HEK293 (cell line): ENCODE measurements around the gene CHSY1.

Experiments used
- CTCF ChIA-PET: fragments of 350-600 bp; formaldehyde crosslinking; extraction: SDS; loops from one replicate; lab custom pipeline; 2021; ENCODE audit warnings: antibody characterized with exemption; lab: Yijun Ruan, JAX
- POLR2A ChIA-PET: fragments of 300-600 bp; formaldehyde crosslinking; extraction: SDS; loops from one replicate; lab custom pipeline; 2020; ENCODE audit warnings: antibody characterized with exemption, inconsistent platforms; lab: Yijun Ruan, JAX
- H3K27ac ChIP-seq: fragments of 200-500 bp; sonication (Bioruptor generic); 2 replicates; pipeline ENCODE4 v1.5.1; 2014; ENCODE audit warnings: low read depth, low read length, control low read depth, inconsistent platforms; ENCODE audit errors: extremely low read depth
- H3K36me3 ChIP-seq, 2 experiments: fragments of 200-500 bp in 1 of 2; sonication (Bioruptor generic) in 1 of 2; 1 replicate in 1 of 2; 2 replicates in 1 of 2; pipeline ENCODE4 v1.5.1; 2014 to 2017; ENCODE audit warnings: inconsistent platforms in 2 of 2, low read length in 2 of 2; ENCODE audit not compliant: control insufficient read depth in 2 of 2, insufficient read depth in 1 of 2
- H3K4me1 ChIP-seq: fragments of 200-500 bp; sonication (Bioruptor generic); 2 replicates; pipeline ENCODE4 v1.5.1; 2014; ENCODE audit warnings: mild to moderate bottlenecking, low read length, inconsistent platforms; ENCODE audit not compliant: control insufficient read depth, insufficient read depth
- H3K4me3 ChIP-seq: 2 replicates; pipeline ENCODE4 v1.5.1; 2011; ENCODE audit warnings: low read depth, mild to moderate bottlenecking, control low read depth, low read length, moderate library complexity
- H3K9me3 ChIP-seq: fragments of 200-500 bp; sonication (Bioruptor generic); 2 replicates; pipeline ENCODE4 v1.5.1; 2014; ENCODE audit warnings: low read depth, low read length, inconsistent platforms; ENCODE audit not compliant: control insufficient read depth, insufficient read depth
- EGR2 ChIP-seq: fragments of 450-650 bp; formaldehyde crosslinking; IDR thresholded peaks from 2 replicates; pipeline ENCODE4 v1.5.1; 2016; ENCODE audit warnings: low read depth, missing biosample characterization, missing genetic modification characterization
- FEZF1 ChIP-seq: fragments of 450-650 bp; formaldehyde crosslinking; IDR thresholded peaks from 2 replicates; pipeline ENCODE4 v1.5.1; 2016; ENCODE audit warnings: missing biosample characterization, missing genetic modification characterization
- GLI2 ChIP-seq: fragments of 450-650 bp; formaldehyde crosslinking; IDR thresholded peaks from 2 replicates; pipeline ENCODE4; 2017; ENCODE audit warnings: missing biosample characterization, missing genetic modification characterization, low read depth, borderline replicate concordance
- IKZF3 ChIP-seq: fragments of 450-650 bp; IDR thresholded peaks from 2 replicates; pipeline ENCODE4 v1.5.0; 2018; ENCODE audit warnings: missing biosample characterization, mild to moderate bottlenecking, missing genetic modification characterization, moderate library complexity
- OSR2 ChIP-seq: fragments of 450-650 bp; formaldehyde crosslinking; IDR thresholded peaks from 2 replicates; pipeline ENCODE4 v1.5.1; 2016; ENCODE audit warnings: missing biosample characterization, missing genetic modification characterization
- PRDM10 ChIP-seq: fragments of 450-650 bp; formaldehyde crosslinking; IDR thresholded peaks from 2 replicates; pipeline ENCODE4 v1.5.1; 2016; ENCODE audit warnings: missing biosample characterization, missing genetic modification characterization
- SCRT1 ChIP-seq: fragments of 450-650 bp; formaldehyde crosslinking; IDR thresholded peaks from 2 replicates; pipeline ENCODE4 v1.5.1; 2016; ENCODE audit warnings: missing biosample characterization, missing genetic modification characterization, borderline replicate concordance
- SCRT2 ChIP-seq: fragments of 450-650 bp; formaldehyde crosslinking; IDR thresholded peaks from 2 replicates; pipeline ENCODE4 v1.5.1; 2016; ENCODE audit warnings: missing biosample characterization, missing genetic modification characterization
- SP7 ChIP-seq: fragments of 450-650 bp; formaldehyde crosslinking; IDR thresholded peaks from 2 replicates; pipeline ENCODE4 v1.5.1; 2016; ENCODE audit warnings: missing biosample characterization, missing genetic modification characterization
- TCF7L2 ChIP-seq: IDR thresholded peaks from 2 replicates; pipeline ENCODE4 v1.6.1; 2011; ENCODE audit warnings: low read depth, mild to moderate bottlenecking, inconsistent platforms, low read length, moderate library complexity, borderline replicate concordance
- TRIM28 ChIP-seq: IDR thresholded peaks from 2 replicates; pipeline ENCODE4 v1.6.1; 2011; ENCODE audit warnings: low read length, control low read depth, borderline replicate concordance
- WT1 ChIP-seq: fragments of 450-650 bp; formaldehyde crosslinking; IDR thresholded peaks from 2 replicates; pipeline ENCODE4 v1.5.1; 2016; ENCODE audit warnings: missing biosample characterization, missing genetic modification characterization
- ZFHX2 ChIP-seq: fragments of 450-650 bp; formaldehyde crosslinking; conservative IDR thresholded peaks from 2 replicates; pipeline ENCODE4 v1.5.1; 2016; ENCODE audit warnings: missing biosample characterization, missing genetic modification characterization
- ZIC2 ChIP-seq: fragments of 450-650 bp; formaldehyde crosslinking; IDR thresholded peaks from 2 replicates; pipeline ENCODE4 v1.5.1; 2016; ENCODE audit warnings: missing biosample characterization, missing genetic modification characterization
- ZNF132 ChIP-seq: fragments of 450-650 bp; formaldehyde crosslinking; IDR thresholded peaks from 2 replicates; pipeline ENCODE4 v1.5.1; 2017; ENCODE audit warnings: missing biosample characterization, missing genetic modification characterization, borderline replicate concordance
- ZNF133 ChIP-seq: fragments of 450-650 bp; formaldehyde crosslinking; IDR thresholded peaks from 2 replicates; pipeline ENCODE4 v1.5.1; 2016; ENCODE audit warnings: missing biosample characterization, missing genetic modification characterization
- ZNF19 ChIP-seq: fragments of 450-650 bp; formaldehyde crosslinking; IDR thresholded peaks from 2 replicates; pipeline ENCODE4; 2016; ENCODE audit warnings: missing biosample characterization, missing genetic modification characterization, low read depth
- ZNF223 ChIP-seq: fragments of 450-650 bp; formaldehyde crosslinking; IDR thresholded peaks from 2 replicates; pipeline ENCODE4 v1.5.1; 2016; ENCODE audit warnings: missing biosample characterization, missing genetic modification characterization
- ZNF248 ChIP-seq: fragments of 450-650 bp; formaldehyde crosslinking; IDR thresholded peaks from 2 replicates; pipeline ENCODE4 v1.5.1; 2017; ENCODE audit warnings: missing biosample characterization, missing genetic modification characterization
- ZNF394 ChIP-seq: fragments of 450-650 bp; formaldehyde crosslinking; IDR thresholded peaks from 2 replicates; pipeline ENCODE4 v1.5.1; 2016; ENCODE audit warnings: missing biosample characterization, missing genetic modification characterization, mild to moderate bottlenecking, moderate library complexity, borderline replicate concordance
- ZNF521 ChIP-seq: fragments of 450-650 bp; formaldehyde crosslinking; IDR thresholded peaks from 2 replicates; pipeline ENCODE4 v1.5.1; 2017; ENCODE audit warnings: missing biosample characterization, mild to moderate bottlenecking, missing genetic modification characterization
- ZNF600 ChIP-seq: fragments of 450-650 bp; formaldehyde crosslinking; IDR thresholded peaks from 2 replicates; pipeline ENCODE4 v1.5.1; 2016; ENCODE audit warnings: missing biosample characterization, missing genetic modification characterization
- ZNF830 ChIP-seq: fragments of 450-650 bp; IDR thresholded peaks from 2 replicates; pipeline ENCODE4 v1.5.0; 2018; ENCODE audit warnings: missing biosample characterization, missing genetic modification characterization, low read depth, mild to moderate bottlenecking, moderate library complexity
- ZXDB ChIP-seq: fragments of 450-650 bp; formaldehyde crosslinking; IDR thresholded peaks from 2 replicates; pipeline ENCODE4 v1.5.1; 2016; ENCODE audit warnings: missing biosample characterization, missing genetic modification characterization
- TF ChIP-seq, protein P1 (sequence below): fragments of 450-650 bp; formaldehyde crosslinking; IDR thresholded peaks from 2 replicates; pipeline ENCODE4 v1.5.1; 2016; ENCODE audit warnings: missing biosample characterization, missing genetic modification characterization
- TF ChIP-seq, protein P2 (sequence below): fragments of 450-650 bp; formaldehyde crosslinking; IDR thresholded peaks from 2 replicates; pipeline ENCODE4 v1.5.1; 2017; ENCODE audit warnings: missing biosample characterization, missing genetic modification characterization
- TF ChIP-seq, protein P3 (sequence below): fragments of 450-650 bp; formaldehyde crosslinking; IDR thresholded peaks from 2 replicates; pipeline ENCODE4 v1.5.1; 2016; ENCODE audit warnings: missing biosample characterization, missing genetic modification characterization

The CHSY1 gene

DNA sequence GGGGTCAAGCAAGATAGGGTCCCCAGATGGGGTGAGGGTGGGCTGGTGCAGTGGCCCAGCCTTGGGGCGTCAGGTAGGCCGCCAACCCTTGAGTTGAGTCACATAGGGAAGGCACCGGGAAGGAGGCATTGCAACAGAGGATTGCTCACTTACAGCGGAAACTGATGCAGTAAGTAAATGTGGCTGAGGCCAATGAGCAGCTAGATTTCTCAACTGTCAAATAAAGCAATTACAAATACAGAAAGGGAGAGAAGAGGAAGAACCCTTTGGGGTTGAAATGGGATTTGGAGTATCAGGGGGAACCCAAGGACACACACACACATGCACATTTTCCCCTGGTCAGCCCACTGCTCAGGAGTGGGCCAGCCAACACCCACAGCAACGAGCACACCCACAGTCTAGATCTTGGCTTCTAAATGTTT, 44.0 kb downstream of the CHSY1 start:
- Histone ChIP-seq H3K4me3 (no peak overlapping the region), H3K9me3 (no peaks in the 10 kb centered on the region), H3K27ac (no peak overlapping the region)
- TF ChIP-seq ZNF248 (tag by site-specific recombination), result no peak
- peak; percentile 55; the same call in 1 of the 2 replicates for TF ChIP-seq EGR2
- no peak for TF ChIP-seq ZNF830 (tag by site-specific recombination)
- TF ChIP-seq ZNF19 (tag by site-specific recombination), result no peak
- TF ChIP-seq FEZF1, result peak; percentile 17; the same call in 1 of the 2 replicates
- TF ChIP-seq ZNF600 (tag by site-specific recombination), result no peak
- TF ChIP-seq PRDM10 (tag by site-specific recombination), result no peak
- TF ChIP-seq ZXDB (tag by site-specific recombination), result no peak
- TF ChIP-seq IKZF3 (tag by site-specific recombination), result no peak
- peak; percentile 78 for TF ChIP-seq ZFHX2 (tag by site-specific recombination)
- no peak for TF ChIP-seq ZNF132 (tag by site-specific recombination)
- TF ChIP-seq, all 188 proteins: peak for 3
- Histone ChIP-seq H3K36me3 (no peaks in the 10 kb centered on the region; a peak in 1 of 3 replicates), H3K4me1 (peaks cover 36% of the 10 kb centered on the region)
- ChIA-PET POLR2A (no interaction called here), CTCF (interaction anchor here (1.1 kb wide), 1 partner anchor 118 kb away, joined by 3 read pairs; no protein-coding TSS in a partner anchor)

- CTCF ChIA-PET, result no interaction called here
- H3K4me3 ChIP-seq, result no peak overlapping the region
- H3K9me3 ChIP-seq, result no peaks in the 10 kb centered on the region
- H3K36me3 ChIP-seq, result no peaks in the 10 kb centered on the region; a peak in 1 of 3 replicates
- no peak overlapping the region for H3K27ac ChIP-seq
- H3K4me1 ChIP-seq, result peaks cover 36% of the 10 kb centered on the region
- POLR2A ChIA-PET, result no interaction called here
- 0 out of 2 replicates have a peak, but pooled peaks have one; percentile 51 for TF ChIP-seq SP7 (tag by site-specific recombination)
- TF ChIP-seq SCRT2 (tag by site-specific recombination), result no peak
- TF ChIP-seq OSR2 (tag by site-specific recombination), result peak; percentile 60
- TF ChIP-seq WT1 (tag by site-specific recombination), result no peak
- 0 out of 2 replicates have a peak, but pooled peaks have one; percentile 26 for TF ChIP-seq TCF7L2
- TF ChIP-seq ZNF133, result no peak
- TF ChIP-seq ZIC2 (tag by site-specific recombination), result peak; percentile 63
- no peak for TF ChIP-seq ZNF600 (tag by site-specific recombination)
- no peak for TF ChIP-seq ZNF223 (tag by site-specific recombination)
- peak; percentile 82 for TF ChIP-seq ZFHX2 (tag by site-specific recombination)
- no peak for TF ChIP-seq TRIM28
- TF ChIP-seq, protein P1, sequence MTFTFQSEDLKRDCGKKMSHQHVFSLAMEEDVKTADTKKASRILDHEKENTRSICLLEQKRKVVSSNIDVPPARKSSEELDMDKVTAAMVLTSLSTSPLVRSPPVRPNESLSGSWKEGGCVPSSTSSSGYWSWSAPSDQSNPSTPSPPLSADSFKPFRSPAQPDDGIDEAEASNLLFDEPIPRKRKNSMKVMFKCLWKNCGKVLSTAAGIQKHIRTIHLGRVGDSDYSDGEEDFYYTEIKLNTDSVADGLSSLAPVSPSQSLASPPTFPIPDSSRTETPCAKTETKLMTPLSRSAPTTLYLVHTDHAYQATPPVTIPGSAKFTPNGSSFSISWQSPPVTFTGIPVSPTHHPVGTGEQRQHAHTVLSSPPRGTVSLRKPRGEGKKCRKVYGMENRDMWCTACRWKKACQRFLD (tag by site-specific recombination), result no peak
- TF ChIP-seq, protein P2, sequence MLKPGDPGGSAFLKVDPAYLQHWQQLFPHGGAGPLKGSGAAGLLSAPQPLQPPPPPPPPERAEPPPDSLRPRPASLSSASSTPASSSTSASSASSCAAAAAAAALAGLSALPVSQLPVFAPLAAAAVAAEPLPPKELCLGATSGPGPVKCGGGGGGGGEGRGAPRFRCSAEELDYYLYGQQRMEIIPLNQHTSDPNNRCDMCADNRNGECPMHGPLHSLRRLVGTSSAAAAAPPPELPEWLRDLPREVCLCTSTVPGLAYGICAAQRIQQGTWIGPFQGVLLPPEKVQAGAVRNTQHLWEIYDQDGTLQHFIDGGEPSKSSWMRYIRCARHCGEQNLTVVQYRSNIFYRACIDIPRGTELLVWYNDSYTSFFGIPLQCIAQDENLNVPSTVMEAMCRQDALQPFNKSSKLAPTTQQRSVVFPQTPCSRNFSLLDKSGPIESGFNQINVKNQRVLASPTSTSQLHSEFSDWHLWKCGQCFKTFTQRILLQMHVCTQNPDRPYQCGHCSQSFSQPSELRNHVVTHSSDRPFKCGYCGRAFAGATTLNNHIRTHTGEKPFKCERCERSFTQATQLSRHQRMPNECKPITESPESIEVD, result 0 out of 2 replicates have a peak, but pooled peaks have one; percentile 31
- TF ChIP-seq, protein P3, sequence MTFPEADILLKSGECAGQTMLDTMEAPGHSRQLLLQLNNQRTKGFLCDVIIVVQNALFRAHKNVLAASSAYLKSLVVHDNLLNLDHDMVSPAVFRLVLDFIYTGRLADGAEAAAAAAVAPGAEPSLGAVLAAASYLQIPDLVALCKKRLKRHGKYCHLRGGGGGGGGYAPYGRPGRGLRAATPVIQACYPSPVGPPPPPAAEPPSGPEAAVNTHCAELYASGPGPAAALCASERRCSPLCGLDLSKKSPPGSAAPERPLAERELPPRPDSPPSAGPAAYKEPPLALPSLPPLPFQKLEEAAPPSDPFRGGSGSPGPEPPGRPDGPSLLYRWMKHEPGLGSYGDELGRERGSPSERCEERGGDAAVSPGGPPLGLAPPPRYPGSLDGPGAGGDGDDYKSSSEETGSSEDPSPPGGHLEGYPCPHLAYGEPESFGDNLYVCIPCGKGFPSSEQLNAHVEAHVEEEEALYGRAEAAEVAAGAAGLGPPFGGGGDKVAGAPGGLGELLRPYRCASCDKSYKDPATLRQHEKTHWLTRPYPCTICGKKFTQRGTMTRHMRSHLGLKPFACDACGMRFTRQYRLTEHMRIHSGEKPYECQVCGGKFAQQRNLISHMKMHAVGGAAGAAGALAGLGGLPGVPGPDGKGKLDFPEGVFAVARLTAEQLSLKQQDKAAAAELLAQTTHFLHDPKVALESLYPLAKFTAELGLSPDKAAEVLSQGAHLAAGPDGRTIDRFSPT (tag by site-specific recombination), result no peak
- no peak for TF ChIP-seq SCRT1 (tag by site-specific recombination)
- TF ChIP-seq ZNF521 (tag by site-specific recombination), result no peak
- no peak for TF ChIP-seq ZNF394
- no peak for TF ChIP-seq GLI2 (tag by site-specific recombination)
These were observed 45.7 kb downstream of the CHSY1 start for GRCh38 chr15:101206176-101206591.
